GM12801 (cell line): Measurements from ENCODE around the gene FAM237B.

ENCODE experiments used
- TF ChIP-seq, protein P1 (sequence below): IDR thresholded peaks from one replicate; pipeline ENCODE4 v1.5.1; 2011; ENCODE audit warnings: control low read depth; ENCODE audit not compliant: insufficient read length; ENCODE audit errors: extremely low read depth

The FAM237B gene

GRCh38 chr7:90276033-90276728, 44.9 kb downstream of the FAM237B start:
- TF ChIP-seq, protein P1, sequence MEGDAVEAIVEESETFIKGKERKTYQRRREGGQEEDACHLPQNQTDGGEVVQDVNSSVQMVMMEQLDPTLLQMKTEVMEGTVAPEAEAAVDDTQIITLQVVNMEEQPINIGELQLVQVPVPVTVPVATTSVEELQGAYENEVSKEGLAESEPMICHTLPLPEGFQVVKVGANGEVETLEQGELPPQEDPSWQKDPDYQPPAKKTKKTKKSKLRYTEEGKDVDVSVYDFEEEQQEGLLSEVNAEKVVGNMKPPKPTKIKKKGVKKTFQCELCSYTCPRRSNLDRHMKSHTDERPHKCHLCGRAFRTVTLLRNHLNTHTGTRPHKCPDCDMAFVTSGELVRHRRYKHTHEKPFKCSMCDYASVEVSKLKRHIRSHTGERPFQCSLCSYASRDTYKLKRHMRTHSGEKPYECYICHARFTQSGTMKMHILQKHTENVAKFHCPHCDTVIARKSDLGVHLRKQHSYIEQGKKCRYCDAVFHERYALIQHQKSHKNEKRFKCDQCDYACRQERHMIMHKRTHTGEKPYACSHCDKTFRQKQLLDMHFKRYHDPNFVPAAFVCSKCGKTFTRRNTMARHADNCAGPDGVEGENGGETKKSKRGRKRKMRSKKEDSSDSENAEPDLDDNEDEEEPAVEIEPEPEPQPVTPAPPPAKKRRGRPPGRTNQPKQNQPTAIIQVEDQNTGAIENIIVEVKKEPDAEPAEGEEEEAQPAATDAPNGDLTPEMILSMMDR: no peak

GRCh38 chr7:90274161-90274560, 46.9 kb downstream of the FAM237B start:
- TF ChIP-seq, protein P1: no peak

DNA sequence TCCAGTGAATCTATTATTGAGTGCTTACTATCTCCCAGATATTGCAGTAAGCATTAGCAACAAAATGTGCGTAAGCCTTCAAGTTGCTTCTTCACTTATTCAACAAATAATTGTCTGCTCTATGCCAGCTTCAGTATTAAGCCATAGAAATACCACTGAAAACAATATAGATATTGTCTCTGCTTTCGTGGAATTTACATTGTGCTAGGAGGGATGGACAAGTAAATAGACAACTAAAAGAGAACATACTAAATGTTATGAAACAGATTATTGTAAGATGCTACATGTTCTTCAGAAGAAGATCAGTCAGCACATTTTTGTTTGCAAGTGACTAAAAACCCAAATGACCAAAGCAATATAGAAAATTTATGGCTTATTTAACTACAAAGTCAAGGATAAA, 48.9 kb downstream of the FAM237B start:
- TF ChIP-seq, protein P1: no peak

GRCh38 chr7:90271753-90272152, 49.4 kb downstream of the FAM237B start:
- TF ChIP-seq, protein P1: no peak

DNA sequence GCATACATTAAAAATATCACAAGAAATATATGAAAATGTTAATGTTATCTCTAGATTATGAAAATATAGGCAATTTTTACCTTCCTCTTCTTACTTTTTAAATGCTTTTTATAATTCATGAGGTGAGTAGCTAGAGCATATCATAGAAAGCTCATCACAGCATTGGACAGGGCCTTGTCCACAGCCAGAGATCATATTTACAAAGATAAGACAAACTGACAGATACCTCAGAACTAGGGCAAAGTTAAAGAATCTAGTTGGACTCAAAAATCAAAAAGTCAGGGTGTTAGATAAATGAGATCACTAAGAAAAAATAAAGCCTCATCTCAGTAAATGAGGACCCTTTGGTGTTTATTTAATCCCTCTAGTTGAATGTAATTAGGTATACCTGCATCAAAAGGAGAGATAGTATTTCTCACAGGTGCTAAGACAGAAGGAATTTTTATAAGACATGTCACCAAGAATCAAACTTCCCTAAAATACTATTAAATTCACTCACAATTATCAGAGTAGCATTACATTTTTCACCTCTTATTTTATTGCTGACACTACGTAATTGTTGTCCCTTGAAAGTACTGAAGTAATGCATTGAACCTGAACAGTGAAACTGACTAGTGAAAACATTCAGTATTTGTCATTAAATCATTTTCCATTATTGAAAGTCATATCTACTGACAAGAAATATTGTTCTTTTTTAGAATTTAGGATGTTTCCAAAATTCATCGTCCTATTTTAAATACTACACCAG, 50.5 kb downstream of the FAM237B start:
- TF ChIP-seq, protein P1: no peak

- TF ChIP-seq, protein P1: no peak
These were observed 51.9 kb downstream of the FAM237B start for GRCh38 chr7:90269163-90269562.

DNA sequence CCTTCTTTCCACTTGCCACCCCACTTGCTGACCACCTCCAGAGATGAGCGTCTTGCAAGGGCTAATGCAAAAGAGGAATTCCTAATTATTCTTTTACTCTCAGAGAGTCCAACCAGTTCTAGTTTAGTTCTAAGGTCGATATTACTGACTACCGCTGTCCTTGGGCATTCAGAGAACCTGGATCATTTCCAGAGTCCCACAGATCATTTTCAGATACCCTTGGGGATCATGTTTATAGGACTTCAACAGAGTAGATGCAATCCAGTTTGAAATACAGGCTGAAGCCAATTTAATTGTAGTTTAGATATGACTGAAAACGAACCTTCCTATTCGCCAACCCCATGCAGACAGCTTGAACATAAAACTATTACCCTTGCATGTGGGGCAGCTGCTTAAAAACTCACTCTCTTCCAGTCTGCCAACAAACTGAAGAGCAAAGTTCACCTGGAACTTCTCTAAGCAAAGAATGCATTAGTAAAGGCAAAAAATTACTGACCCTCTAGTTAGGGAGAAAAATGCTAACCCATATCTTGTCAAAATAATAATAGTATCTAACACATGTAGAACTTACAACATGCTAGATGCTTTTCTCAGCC, 53.7 kb downstream of the FAM237B start:
- TF ChIP-seq, protein P1: no peak
